Skeletal muscle cell (primary cell): ENCODE data around the gene GABBR2.
"Not testable (repeated sequence)": the region's sequence is repeated elsewhere in the genome, so short reads cannot be mapped to it uniquely, and the experiment has no call there.

ENCODE experiments used
- DNase-seq: peaks from one replicate; pipeline ENCODE4 v3.0.0-alpha.2; 2010; ENCODE audit warnings: low read depth
- H3K4me3 ChIP-seq: 2 replicates; pipeline ENCODE4 v1.5.1; 2011; ENCODE audit warnings: low read depth, mild to moderate bottlenecking, control low read depth, low read length, moderate library complexity

GABBR2 gene

DNA sequence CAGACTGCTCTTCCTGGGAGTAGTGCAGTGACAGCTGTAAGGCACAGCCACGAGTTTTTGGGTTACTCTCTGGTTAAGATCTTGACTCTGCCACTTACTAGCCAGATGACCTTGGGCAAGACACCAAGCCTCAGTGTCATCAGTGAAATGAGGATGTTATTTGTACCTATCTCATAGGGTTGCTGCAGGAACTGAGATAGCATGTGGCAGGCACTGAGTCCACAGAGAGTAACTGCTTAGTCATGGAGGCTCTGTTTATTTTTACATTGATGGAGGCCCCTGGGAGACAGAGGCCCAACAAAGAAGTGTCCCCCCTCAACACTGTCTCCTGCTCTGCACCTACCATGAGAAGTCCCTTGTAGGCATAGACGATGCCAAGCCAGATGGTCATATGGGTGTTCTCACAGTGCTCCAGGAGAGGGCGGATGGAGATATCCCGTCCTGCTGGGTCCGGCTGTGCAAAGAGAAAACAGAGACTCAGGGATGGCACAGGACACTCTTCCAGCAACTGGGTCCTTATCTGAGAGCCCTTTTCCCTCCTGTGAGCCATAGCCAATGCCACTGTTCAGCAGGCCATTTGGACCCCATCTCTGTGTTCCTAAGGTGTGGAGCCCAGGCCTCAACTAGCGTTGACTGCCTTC is 397.9 kb downstream of the GABBR2 start:
- H3K4me3 ChIP-seq, result no peak overlapping the region
- DNase-seq, result no peak

DNA sequence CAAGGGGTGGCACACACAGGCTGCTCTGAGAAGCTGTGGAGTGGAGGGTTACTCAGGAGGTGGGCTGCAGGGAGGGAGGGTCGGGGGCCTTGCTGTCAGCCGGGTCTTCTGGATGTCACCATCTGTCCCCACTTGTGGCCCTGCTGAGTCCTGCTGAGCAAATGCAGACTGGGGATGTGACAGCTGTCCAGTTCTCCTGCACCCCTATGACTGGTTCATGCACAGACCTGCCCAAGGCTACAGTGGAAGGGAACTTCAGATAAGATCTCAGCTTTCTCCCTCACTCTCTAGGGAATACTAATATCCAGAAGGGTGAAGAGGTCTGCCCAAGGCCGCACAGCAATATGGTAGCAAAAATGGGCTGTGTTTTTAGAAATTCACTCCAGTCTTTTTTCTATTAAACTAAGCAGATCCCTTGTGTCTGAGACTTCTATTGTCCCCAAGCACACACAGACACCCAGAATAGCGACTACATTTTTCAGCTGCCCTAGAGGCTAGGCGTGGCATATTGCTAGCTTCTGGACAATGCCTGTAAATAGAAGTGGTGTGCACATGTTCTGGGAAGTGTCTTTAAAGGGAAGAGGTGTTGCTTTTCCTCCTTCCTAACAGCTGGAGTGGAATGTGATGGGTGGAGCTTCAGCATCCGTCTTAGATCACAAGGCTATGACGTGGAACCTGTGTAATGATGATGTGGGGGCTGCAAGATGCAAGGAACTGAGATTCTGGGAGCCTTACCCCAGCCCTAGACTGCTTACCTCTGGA is 402.2 kb downstream of the GABBR2 start:
- no peak overlapping the region for H3K4me3 ChIP-seq
- DNase-seq, result no peak

DNA sequence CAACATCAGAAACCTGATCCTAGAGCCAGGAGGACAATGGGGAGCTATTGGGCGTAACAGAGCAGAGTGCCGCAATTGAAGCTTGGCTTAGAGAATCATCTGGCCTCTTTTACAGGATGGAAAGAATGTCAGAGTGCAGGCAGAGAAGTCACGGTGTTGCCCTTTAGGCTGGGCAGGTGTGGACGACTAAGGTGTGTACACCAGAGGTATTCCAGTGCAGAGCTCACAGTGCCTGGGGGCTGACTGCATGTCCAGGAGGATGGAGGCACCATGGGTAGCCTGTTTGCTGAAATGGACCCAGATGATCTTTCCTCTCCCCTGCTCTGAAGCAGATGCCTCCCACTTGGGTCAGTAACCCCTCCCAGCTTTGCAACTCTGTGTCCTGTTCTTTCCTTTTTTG is 404.4 kb downstream of the GABBR2 start:
- no peak for DNase-seq
- H3K4me3 ChIP-seq, result no peak overlapping the region

DNA sequence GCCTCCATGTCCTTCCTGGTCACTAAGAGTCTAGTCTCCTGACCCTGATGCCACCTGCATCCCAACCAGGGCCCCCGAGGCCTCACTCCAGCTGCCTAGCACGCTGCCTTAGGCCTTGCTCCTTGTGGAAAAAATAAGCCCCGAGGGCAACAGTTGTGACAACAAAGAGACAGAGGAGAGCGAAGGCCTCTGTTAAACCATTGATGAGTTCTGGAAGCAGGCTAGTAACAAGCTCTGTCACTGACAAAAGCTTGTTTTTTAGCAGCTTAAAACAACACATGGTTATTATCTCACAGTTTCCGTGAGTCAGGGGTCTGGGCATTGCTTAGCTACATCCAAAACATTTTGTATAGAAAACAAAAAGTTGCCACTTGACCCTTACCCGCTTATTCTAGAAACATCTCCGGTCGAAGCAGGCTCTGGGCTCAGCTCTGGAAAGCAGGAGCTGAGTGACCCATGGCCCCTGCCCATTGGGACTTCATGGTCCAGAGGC is 405.1 kb downstream of the GABBR2 start:
- H3K4me3 ChIP-seq, result no peak overlapping the region
- DNase-seq, result no peak

DNA sequence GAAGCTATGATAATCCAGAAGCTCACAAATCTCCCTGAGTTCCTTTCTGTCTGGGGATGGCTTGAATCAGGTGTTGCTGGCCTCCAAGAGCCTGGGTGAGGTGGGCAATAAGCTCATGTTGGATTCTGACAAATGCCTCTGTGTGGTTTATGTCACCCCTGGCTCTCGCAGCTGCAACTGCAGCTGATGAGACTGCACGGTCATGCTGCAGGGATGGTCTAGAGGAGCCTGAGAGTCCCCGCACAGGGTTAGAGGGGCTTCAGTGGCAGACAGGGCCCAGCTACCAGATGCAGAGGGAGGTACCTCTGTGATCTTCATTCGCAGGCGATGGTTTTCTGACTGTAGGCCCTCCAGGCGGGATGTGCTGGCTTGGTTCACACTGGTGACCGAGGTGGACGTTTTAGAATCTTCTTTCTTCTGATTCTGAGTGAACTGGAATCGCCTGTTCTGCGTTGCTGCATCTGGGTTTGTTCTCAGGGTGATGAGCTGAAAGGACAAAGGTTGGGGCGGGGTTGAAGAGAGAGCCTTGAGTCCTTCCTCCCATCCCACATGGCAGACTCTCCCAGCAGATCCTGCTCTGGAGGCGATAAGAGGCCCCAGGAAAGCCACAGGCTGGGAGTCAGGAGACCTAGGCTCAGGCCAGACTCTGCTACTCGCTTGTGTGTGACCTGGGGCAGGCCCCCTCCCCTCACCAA is 405.6 kb downstream of the GABBR2 start:
- no peak for DNase-seq

DNA sequence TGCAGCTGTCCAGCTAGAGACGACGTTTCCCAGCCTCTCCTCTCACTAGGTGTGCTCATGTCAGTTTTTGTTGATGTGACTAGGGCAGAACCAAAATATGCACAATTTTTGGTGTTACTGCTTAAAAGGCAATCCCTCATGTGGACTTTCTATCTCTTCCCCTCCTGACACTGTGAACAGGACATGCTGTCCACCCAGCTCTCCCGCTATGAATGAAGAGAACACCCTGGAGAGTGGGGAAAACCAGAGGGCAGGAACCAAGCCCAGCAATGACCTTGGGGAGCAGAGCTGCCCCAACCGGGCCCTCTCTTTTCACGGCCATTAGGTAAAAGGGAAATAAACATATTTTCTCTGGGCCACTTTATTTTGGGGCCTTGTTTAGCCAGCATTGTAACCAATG is 406.6 kb downstream of the GABBR2 start:
- no peak overlapping the region for H3K4me3 ChIP-seq
- no peak for DNase-seq

More for the DNA sequence above, 405.6 kb downstream of the GABBR2 start:
- H3K4me3 ChIP-seq, result no peak overlapping the region

DNA sequence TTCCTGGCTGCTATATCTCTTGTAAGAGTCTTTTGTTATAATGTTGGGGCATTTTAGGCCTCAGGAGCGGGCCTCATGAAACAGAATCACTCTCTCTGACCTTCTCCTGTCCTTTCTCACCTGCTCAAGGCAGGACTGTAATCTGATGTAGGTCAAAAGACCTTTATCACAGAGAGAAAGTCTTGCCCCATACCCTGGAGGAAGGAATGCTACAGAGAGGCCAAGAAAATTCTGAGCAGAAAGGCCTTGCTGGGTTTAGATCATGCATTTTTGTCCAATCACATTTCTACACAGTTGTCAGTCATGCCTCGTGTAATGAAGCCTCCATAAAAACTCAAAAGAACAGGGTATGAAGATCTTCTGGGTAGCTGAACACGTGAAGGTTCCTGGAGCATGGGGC is 408.1 kb downstream of the GABBR2 start:
- no peak for DNase-seq
- no peak overlapping the region for H3K4me3 ChIP-seq

DNA sequence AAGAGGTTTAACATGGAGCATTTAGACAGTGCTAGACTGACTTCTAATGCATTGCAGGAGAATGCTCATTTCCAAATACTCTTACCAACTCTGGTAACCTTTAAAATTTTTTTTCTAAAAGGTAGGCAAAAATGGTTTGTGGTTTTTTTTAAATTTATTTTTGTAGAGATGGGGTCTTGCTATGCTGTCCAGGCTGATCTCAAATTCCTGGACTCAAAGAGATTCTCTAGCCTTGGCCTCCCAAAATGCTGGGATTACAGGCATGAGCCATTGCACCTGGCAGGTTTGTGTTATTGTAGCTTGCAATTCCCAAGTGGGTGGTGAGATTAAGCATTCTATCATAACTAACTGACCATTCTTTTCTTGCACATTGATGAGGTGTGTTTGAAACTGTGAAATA is 410.3 kb downstream of the GABBR2 start:
- DNase-seq, result no peak
- no peak overlapping the region for H3K4me3 ChIP-seq

DNA sequence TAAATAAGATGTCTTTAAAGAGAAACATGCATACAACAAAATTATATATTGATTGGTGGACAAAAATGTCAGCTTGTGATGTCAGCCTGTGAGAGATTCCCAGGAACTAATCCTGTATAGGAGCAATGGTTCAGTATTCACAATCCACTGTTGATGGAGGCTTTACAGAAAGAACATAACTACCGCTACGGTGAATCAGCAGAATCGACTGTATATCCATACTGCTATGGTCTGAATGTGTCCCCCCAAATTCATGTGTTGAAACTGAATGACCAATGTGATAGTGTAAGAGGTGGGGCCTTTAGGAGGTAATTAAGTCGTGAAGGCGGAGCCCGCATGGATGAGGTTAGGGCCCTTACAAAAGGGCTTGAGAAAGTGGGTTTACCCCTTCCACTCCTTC is 412.9 kb downstream of the GABBR2 start:
- no peak overlapping the region for H3K4me3 ChIP-seq
- DNase-seq, result no peak

DNA sequence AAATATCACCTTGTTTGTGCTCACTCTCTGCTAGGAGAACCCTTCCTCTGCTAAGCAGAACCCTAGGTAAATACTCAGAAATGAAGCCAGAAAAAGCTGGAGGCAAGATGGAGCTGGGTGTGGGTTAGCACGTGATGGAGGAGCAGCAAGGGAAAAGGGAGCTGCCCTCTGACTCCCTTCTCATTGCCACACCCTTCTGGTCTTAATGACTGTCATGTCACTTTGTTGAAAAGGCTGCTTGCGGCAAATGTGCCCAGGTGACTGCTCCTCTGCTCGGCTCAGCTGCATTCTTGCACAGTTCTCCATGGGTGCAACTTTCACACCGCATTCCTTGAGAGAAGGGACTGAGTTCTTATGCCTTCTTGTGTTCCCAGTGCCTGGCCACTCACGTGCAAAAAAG is 416.9 kb downstream of the GABBR2 start:
- no peak for DNase-seq
- H3K4me3 ChIP-seq, result no peak overlapping the region

DNA sequence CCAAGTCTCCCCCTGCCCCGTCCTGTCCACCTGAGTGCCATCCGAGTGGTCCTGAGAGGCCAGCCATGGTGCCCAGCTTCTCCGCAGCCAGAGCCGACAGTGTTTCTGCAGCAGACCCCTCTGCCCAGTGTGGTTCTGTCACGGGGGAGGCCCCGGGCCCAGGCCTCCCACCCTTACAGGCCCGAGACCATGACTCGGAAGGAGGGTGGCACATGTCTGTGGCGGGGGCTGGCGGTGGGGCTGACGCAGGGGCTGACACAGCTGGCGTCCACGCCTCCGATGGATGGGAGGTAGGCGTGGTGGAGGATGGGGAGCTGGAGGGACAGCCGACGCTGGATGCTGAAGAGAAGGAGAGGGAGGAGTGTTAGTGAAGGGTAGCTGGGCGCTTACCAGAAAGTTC is 418.3 kb downstream of the GABBR2 start:
- H3K4me3 ChIP-seq, result no peak overlapping the region
- DNase-seq, result no peak

DNA sequence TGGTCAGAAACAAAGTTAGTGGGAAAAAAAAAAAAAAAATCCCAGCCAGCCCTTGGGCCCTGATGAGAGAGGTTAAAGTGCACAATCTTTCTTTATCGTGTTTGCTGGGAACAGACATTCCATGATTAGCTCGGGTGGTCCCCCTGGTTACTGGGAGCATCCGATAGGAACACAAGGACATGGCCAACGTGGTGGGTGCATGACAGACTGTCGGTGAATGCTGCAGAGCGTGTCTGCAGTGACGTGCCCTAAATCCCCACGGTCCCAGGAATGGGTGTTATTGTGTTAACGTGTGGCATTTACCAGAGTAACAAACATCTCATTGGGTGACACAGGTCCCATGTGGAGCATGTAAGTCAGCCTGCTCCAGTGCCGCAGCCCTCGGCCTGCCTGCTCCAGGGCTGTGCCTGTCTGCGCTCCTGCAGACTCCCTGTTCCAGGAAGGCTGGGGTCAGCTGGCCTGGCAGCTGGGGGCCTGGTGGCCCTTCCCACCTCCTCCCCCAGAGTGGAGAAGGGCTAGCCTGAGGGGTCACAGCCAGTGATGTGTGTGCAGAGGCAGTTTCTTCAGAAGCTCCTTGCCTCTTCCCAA is 419.0 kb downstream of the GABBR2 start:
- DNase-seq, result no peak
- no peak overlapping the region for H3K4me3 ChIP-seq

DNA sequence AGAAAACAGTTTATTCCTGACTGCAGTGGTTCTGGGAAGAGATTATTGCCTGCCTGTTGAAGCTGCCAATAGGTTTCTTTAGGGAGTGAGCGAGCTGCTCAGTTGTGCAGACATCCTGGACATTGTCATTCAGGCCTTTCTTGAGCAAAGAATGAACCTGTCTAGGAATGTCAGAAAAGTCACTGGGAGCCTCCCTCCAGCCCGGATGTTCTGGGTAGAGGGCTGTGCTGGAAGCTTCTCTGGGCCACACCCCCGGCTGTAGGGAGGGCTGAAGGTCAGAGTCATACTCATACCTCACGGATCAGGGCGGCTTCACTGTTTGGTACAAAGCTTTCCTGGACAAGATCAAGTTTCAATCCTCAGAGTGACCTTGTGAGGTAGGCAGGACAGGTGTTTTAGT is 419.9 kb downstream of the GABBR2 start:
- H3K4me3 ChIP-seq, result no peak overlapping the region
- no peak for DNase-seq

DNA sequence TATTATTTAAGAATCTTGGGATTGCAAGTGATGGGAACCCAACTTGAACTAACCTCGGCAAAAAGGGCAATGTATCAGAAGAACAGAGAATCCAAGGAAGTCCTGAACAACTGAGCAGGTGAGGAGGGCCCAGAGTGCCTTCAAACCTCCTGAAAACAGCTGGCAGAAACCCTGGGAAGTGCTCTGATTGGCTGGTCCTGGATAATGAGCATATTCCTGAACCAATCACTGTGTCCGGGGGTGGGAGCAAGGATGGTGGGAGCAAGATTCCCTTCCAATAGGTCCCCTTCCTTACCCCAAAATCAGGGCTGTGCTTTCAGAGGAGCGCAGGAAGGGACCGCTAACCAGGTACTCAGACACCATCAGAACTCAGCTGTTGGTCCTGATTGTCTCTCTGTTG is 421.4 kb downstream of the GABBR2 start:
- no peak for DNase-seq
- no peak overlapping the region for H3K4me3 ChIP-seq

DNA sequence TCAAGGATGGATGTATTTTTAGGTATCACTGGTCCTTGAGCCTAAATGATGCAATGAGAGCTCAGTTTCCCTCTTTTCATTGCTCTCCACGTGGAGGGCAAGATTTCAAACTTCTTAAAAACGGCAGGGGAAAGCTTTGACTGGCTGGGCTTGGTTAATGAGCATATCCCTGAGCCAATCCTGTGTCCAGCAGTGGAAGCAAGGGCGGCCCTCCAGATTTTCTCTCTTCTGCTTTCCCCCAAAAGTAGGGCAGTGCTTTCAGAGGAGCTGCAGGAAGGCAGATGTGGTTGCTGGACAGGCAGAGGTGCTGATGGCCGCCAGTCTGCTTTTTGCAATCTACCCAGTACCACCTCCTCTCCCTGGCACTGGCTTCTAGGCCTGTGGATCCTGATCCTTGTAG is 423.3 kb downstream of the GABBR2 start:
- no peak overlapping the region for H3K4me3 ChIP-seq
- no peak for DNase-seq

DNA sequence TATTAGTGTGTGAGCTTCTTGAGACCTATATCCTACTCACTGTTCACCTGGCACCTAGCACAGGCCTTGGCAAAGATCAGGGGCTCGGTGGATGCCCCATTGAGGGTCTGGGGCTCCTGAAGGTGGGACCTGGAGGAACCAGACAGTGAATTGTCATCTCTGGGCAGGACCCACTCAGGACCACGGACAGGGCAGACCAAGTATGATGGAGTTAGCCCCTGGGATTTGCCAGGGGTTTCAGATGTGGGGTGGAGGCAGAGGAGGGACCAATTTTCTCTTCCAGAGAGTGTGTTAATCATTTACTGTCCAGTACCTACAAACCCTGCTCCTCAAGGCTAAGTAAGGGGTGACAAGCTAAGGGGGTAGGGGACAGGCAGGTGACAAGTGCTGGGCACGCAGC is 424.0 kb downstream of the GABBR2 start:
- no peak for DNase-seq
- no peak overlapping the region for H3K4me3 ChIP-seq

DNA sequence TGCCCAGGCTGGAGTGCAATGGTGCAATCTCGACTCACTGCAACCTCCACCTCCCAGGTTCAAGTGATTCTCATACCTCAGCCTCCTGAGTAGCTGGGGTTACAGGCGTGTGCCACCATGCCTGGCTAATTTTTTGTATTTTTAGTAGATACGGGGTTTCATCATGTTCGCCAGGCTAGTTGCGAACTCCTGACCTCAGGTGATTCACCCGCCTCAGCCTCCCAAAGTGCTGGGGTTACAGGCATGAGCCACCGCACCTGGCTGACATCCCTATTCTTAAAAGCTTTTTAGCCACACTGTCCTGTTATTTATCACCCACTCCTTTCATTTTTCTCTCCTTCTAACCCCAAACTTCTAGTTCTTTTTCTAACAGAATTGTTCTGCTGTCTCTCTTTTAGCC is 425.6 kb downstream of the GABBR2 start:
- DNase-seq, H3K4me3 ChIP-seq: not testable (repeated sequence)

DNA sequence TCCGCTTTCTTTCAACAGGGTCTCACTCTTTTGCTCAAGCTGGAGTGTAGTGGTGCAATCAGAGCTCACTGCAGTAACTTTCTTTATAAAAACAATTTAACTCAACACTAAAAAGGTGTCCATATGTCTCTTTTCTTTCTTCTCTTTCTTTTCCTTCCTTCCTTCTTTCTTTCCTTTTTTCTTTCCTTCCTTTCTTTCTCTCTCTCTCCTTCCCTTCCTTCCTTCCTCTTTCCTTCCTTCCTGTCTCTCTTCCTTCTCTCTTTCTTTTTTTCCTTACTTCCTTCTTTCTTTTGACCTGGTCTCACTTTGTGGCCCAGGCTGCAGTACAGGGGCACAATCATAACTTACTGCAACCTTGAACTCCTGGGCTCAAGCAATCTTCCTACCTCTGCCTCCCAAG is 427.5 kb downstream of the GABBR2 start:
- H3K4me3 ChIP-seq, result no peak overlapping the region
- DNase-seq, result no peak

DNA sequence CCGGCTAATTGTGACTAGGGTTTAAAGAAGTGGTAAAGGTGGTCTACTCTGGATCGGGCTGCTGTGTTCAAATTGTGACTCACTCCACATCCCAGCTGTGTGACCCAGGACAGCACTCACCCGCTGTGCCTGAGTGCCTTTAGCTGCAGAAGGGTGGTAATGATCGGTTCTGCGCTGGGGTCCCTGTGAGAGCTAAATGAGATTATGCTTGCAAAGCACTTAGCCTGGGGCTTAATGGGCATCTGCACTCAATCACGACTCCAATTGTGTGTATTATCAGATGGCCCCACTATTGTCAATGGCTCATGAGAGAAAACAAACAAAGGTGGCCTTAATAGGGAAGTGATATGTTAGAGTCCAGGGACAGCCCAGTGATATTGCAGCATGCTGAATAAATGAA is 428.2 kb downstream of the GABBR2 start:
- DNase-seq, result no peak
- no peak overlapping the region for H3K4me3 ChIP-seq

DNA sequence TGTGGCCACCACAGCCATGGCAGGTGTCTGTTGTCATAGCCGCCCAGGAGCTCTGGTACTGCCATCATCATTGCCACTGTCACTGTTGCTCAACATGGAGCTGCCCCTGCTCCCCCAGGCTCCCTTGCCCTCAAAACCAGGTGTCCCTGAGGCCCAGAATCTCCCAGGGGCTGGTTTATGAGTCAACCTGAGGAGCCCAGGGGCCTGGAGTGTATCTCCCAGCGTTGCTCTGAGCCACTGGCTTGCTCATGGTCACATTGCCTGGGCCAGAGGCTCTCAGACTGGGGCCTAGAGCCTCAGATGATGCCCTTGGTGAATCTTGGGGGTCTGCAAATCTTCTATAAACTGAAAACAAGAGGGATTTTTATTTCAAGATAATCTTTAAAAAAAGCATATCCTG is 428.6 kb downstream of the GABBR2 start:
- DNase-seq, result no peak
- no peak overlapping the region for H3K4me3 ChIP-seq
